Neuronal stem cell (in vitro differentiated cells): ENCODE data around the gene PBLD.

Experiments
- DNase-seq: peaks from one replicate; pipeline ENCODE4 v3.0.0-alpha.2; 2013; ENCODE audit warnings: low spot score
- H2AFZ ChIP-seq: one replicate; pipeline ENCODE4 v1.6.1; 2013; ENCODE audit warnings: mild to moderate bottlenecking, low read length, inconsistent platforms
- H2AK5ac ChIP-seq: 2 replicates; pipeline ENCODE4 v1.6.1; 2013; ENCODE audit warnings: low read depth, mild to moderate bottlenecking, inconsistent platforms, low read length, moderate library complexity, mixed read lengths
- H2BK120ac ChIP-seq: 2 replicates; pipeline ENCODE4 v1.6.1; 2013; ENCODE audit warnings: low read depth, mild to moderate bottlenecking, inconsistent platforms, low read length, moderate library complexity, mixed read lengths
- H2BK12ac ChIP-seq: one replicate; pipeline ENCODE4 v1.6.1; 2013; ENCODE audit warnings: low read length, inconsistent platforms
- H2BK15ac ChIP-seq: 2 replicates; pipeline ENCODE4 v1.6.1; 2013; ENCODE audit warnings: mild to moderate bottlenecking, low read length, inconsistent platforms, mixed read lengths
- H2BK5ac ChIP-seq: one replicate; pipeline ENCODE4 v1.6.1; 2013; ENCODE audit warnings: inconsistent platforms, mild to moderate bottlenecking, low read length, moderate library complexity
- H3K14ac ChIP-seq: one replicate; pipeline ENCODE4 v1.6.1; 2013; ENCODE audit warnings: low read length, inconsistent platforms
- H3K18ac ChIP-seq: 2 replicates; pipeline ENCODE4 v1.6.1; 2013; ENCODE audit warnings: low read length, inconsistent platforms
- H3K23ac ChIP-seq: 2 replicates; pipeline ENCODE4 v1.6.1; 2013; ENCODE audit warnings: low read depth, mild to moderate bottlenecking, mixed read lengths, low read length, inconsistent platforms; ENCODE audit not compliant: poor library complexity
- H3K27ac ChIP-seq: replicated peaks from 3 replicates; pipeline ENCODE4 v1.5.1; 2013; ENCODE audit warnings: low read length, inconsistent platforms
- H3K27me3 ChIP-seq, 3 experiments: 2 replicates each; pipeline ENCODE4 v1.6.1; 2013; ENCODE audit warnings: low read length in 3 of 3, mild to moderate bottlenecking in 2 of 3, inconsistent platforms in 1 of 3, low read depth in 1 of 3, mixed read lengths in 1 of 3, moderate library complexity in 1 of 3; ENCODE audit not compliant: control insufficient read depth in 3 of 3, insufficient read depth in 3 of 3
- H3K36me3 ChIP-seq, 2 donors: replicated peaks in 1 of 2; 2 replicates each; pipeline ENCODE4 v1.6.1; 2013; ENCODE audit warnings: low read length in 2 of 2; ENCODE audit not compliant: control insufficient read depth in 2 of 2, insufficient read depth in 2 of 2
- H3K4ac ChIP-seq: 2 replicates; pipeline ENCODE4 v1.6.1; 2013; ENCODE audit warnings: inconsistent platforms, mild to moderate bottlenecking, low read length, moderate library complexity
- H3K4me1 ChIP-seq, 2 donors: 1 replicate in 1 of 2; 2 replicates in 1 of 2; pipeline ENCODE4 v1.6.1; 2013; ENCODE audit warnings: low read length in 2 of 2, low read depth in 1 of 2; ENCODE audit not compliant: control insufficient read depth in 2 of 2, insufficient read depth in 1 of 2
- H3K4me2 ChIP-seq: one replicate; pipeline ENCODE4 v1.6.1; 2013; ENCODE audit warnings: mild to moderate bottlenecking, low read length, inconsistent platforms; ENCODE audit not compliant: insufficient read depth, poor library complexity, severe bottlenecking
- H3K4me3 ChIP-seq, 2 donors: 2 replicates each; pipeline ENCODE4 v1.5.1; 2013; ENCODE audit warnings: low read length in 2 of 2, mild to moderate bottlenecking in 2 of 2, inconsistent platforms in 1 of 2, moderate library complexity in 1 of 2
- H3K79me1 ChIP-seq: one replicate; pipeline ENCODE4 v1.6.1; 2013; ENCODE audit warnings: low read depth, mild to moderate bottlenecking, inconsistent platforms, low read length, moderate library complexity
- H3K9ac ChIP-seq: one replicate; pipeline ENCODE4 v1.6.1; 2013; ENCODE audit warnings: mild to moderate bottlenecking, low read depth, low read length, inconsistent platforms; ENCODE audit not compliant: poor library complexity
- H3K9me3 ChIP-seq, 2 donors: replicated peaks in 1 of 2; 2 replicates each; pipeline versions ENCODE3 to v1.6.1; 2013; ENCODE audit warnings: low read length in 2 of 2, mild to moderate bottlenecking in 2 of 2, inconsistent platforms in 1 of 2, low read depth in 1 of 2, mixed read lengths in 1 of 2, moderate library complexity in 1 of 2; ENCODE audit not compliant: control insufficient read depth in 2 of 2, insufficient read depth in 1 of 2
- H4K8ac ChIP-seq: one replicate; pipeline ENCODE4 v1.6.1; 2013; ENCODE audit warnings: low read depth, mild to moderate bottlenecking, inconsistent platforms, low read length, moderate library complexity
- H4K91ac ChIP-seq: one replicate; pipeline ENCODE4 v1.6.1; 2013; ENCODE audit warnings: low read length, low read depth, mild to moderate bottlenecking, inconsistent platforms; ENCODE audit not compliant: poor library complexity
- WGBS, 2 donors: extraction: QIAGEN DNeasy Blood & Tissue Kit; methylation state at CpG; one replicate each; pipeline ENCODE4 v1.1.7; 2013; ENCODE audit warnings: missing lambda C conversion rate in 2 of 2, mixed read lengths in 1 of 2; ENCODE audit not compliant: insufficient read length in 2 of 2, insufficient replicate concordance in 1 of 2; ENCODE audit errors: extremely low coverage in 2 of 2; 5-methylcytosine and 5-hydroxymethylcytosine counted together

The PBLD gene

GRCh38 chr10:68342909-68343516, 10.3 kb upstream of the PBLD start:
- no peak overlapping the region for H2BK120ac ChIP-seq
- no CpG with 5 or more reads among the region's 3 CpGs for WGBS, 2 donors
- no peak overlapping the region for H2BK12ac ChIP-seq

GRCh38 chr10:68340358-68341080, 7.8 kb upstream of the PBLD start:
- H3K4me1 ChIP-seq, result peaks cover 5% of the 10 kb centered on the region in 2 donors
- no peak overlapping the region for H2BK12ac ChIP-seq
- no peak overlapping the region for H3K9ac ChIP-seq
- H2AFZ ChIP-seq, result no peak overlapping the region
- no peaks in the 10 kb centered on the region for H3K79me1 ChIP-seq
- no peak overlapping the region for H3K4me3 ChIP-seq
- no peaks in the 10 kb centered on the region for H3K9me3 ChIP-seq
- peaks cover 22 to 100% of the 10 kb centered on the region in 2 donors for H3K36me3 ChIP-seq
- no peak overlapping the region for H3K18ac ChIP-seq
- no peak overlapping the region for H3K4me2 ChIP-seq
- H2BK120ac ChIP-seq, result no peak overlapping the region
- H3K4ac ChIP-seq, result no peak overlapping the region
- H4K91ac ChIP-seq, result no peak overlapping the region
- H4K8ac ChIP-seq, result no peak overlapping the region
- WGBS, 2 donors, result no CpG with 5 or more reads among the region's 8 CpGs
- DNase-seq, result no peak
- H2BK15ac ChIP-seq, result no peak overlapping the region
- no peak overlapping the region for H3K27ac ChIP-seq
- no peaks in the 10 kb centered on the region for H3K27me3 ChIP-seq
- H3K23ac ChIP-seq, result no peak overlapping the region
- no peak overlapping the region for H2AK5ac ChIP-seq
- H3K14ac ChIP-seq, result no peak overlapping the region
- H2BK5ac ChIP-seq, result no peak overlapping the region

More at GRCh38 chr10:68342909-68343516, 10.3 kb upstream of the PBLD start:
- no peak for DNase-seq
- H4K8ac ChIP-seq, result no peak overlapping the region
- peaks cover 20 to 99% of the 10 kb centered on the region in 2 donors for H3K36me3 ChIP-seq
- H3K4ac ChIP-seq, result no peak overlapping the region
- H2AK5ac ChIP-seq, result no peak overlapping the region
- no peak overlapping the region for H3K4me2 ChIP-seq
- H3K27ac ChIP-seq, result no peak overlapping the region
- no peak overlapping the region for H3K9ac ChIP-seq
- no peak overlapping the region for H2AFZ ChIP-seq
- no peak overlapping the region for H2BK5ac ChIP-seq
- H3K18ac ChIP-seq, result no peak overlapping the region
- H3K14ac ChIP-seq, result no peak overlapping the region
- H4K91ac ChIP-seq, result no peak overlapping the region
- no peaks in the 10 kb centered on the region for H3K4me1 ChIP-seq
- H3K4me3 ChIP-seq, result no peak overlapping the region
- H3K79me1 ChIP-seq, result no peaks in the 10 kb centered on the region
- no peaks in the 10 kb centered on the region for H3K27me3 ChIP-seq
- H3K9me3 ChIP-seq, result no peaks in the 10 kb centered on the region
- H2BK15ac ChIP-seq, result no peak overlapping the region
- no peak overlapping the region for H3K23ac ChIP-seq

GRCh38 chr10:68336754-68337351, 4.1 kb upstream of the PBLD start:
- H3K4ac ChIP-seq, result no peak overlapping the region
- no peak overlapping the region for H2AFZ ChIP-seq
- H2BK120ac ChIP-seq, result no peak overlapping the region
- H2BK12ac ChIP-seq, result no peak overlapping the region
- no peak for DNase-seq
- no peak overlapping the region for H3K27ac ChIP-seq
- H3K9ac ChIP-seq, result no peak overlapping the region
- H2BK5ac ChIP-seq, result no peak overlapping the region
- H3K79me1 ChIP-seq, result no peaks in the 10 kb centered on the region
- no peak overlapping the region for H3K4me3 ChIP-seq
- no peak overlapping the region for H2AK5ac ChIP-seq
- H3K23ac ChIP-seq, result no peak overlapping the region
- H3K4me2 ChIP-seq, result no peak overlapping the region
- H3K14ac ChIP-seq, result no peak overlapping the region
- H3K4me1 ChIP-seq, result peaks cover 6 to 12% of the 10 kb centered on the region in 2 donors
- no peak overlapping the region for H4K8ac ChIP-seq
- H3K18ac ChIP-seq, result no peak overlapping the region
- H2BK15ac ChIP-seq, result no peak overlapping the region
- H3K9me3 ChIP-seq, result no peaks in the 10 kb centered on the region
- H3K36me3 ChIP-seq, result peaks cover 22 to 89% of the 10 kb centered on the region in 2 donors
- H3K27me3 ChIP-seq, result no peaks in the 10 kb centered on the region
- no peak overlapping the region for H4K91ac ChIP-seq
- WGBS, 2 donors, result no CpG with 5 or more reads among the region's 7 CpGs
